ENCODE measurements around the gene PIN1. TPM values are rescaled to one million over a fixed set of nuclear protein-coding genes. Genes with fewer than 3 reads are reported as not detected.
A peak's percentile ranks its signal among the peaks of the same experiment; 100 is the strongest.
"Not testable (repeated sequence)": the region's sequence is repeated elsewhere in the genome, so short reads cannot be mapped to it uniquely, and the experiment has no call there.

The PIN1 gene
- 92.3 and 112 TPM in 2 replicates for total RNA-seq

- DNase-seq (ENCODE audit: low read depth) = peak; percentile 92
Measured at GRCh38 chr19:9834726-9835506, at the start of gene PIN1. Gene PIN1, plus strand, starts transcription at chr19:9835318. Its CDS starts 27 bp downstream, at chr19:9835345.

DNA sequence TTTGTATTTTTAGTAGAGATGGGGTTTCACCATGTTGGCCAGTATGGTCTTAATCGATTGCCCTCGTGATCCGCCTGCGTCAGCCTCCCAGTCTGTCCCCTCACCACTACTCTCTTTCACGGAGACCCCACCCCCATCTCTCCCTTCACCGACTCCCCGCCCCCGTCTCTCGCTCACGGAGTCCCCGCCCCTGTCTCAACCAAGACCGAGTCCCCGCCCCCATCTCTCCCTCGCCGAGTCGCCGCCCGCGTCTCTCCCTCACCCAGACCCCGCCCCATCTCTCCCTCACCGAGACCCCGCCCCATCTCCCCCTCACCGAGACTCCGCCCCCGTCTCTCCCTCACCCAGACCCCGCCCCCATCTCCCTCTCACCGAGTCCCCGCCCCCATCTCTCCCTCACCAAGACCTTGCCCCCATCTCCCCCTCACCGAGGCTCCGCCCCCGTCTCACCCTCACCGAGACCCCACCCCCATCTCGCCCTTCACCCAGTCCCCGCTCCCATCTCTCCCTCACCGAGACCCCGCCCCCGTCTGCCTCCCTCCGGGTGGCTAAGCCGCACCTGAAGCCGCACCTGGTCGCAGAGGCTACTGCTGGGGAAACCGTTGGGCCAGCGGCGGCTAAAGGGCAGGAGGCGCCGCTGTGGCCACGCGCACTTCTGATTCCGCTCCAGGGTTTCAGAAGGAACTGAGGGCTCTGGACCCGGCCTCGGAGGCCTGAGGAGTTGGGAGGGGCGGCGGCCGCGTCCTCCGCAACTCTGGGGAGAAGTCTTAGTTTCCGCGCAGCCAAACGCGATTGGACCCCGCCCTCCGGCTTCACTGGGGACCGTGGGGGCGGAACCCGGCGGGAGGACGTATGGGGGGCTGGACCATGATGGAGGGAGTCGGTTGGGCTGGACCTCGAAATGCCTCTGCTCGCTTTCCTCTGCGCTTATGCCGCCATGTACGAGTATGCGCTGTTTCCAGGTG is 49.5 kb upstream of the PIN1 start:
- peak; percentile 86 for DNase-seq (ENCODE audit: low read depth)

- DNase-seq (ENCODE audit: low read depth) = no peak
Measured at GRCh38 chr19:9786342-9786741, 48.8 kb upstream of the PIN1 start.

DNA sequence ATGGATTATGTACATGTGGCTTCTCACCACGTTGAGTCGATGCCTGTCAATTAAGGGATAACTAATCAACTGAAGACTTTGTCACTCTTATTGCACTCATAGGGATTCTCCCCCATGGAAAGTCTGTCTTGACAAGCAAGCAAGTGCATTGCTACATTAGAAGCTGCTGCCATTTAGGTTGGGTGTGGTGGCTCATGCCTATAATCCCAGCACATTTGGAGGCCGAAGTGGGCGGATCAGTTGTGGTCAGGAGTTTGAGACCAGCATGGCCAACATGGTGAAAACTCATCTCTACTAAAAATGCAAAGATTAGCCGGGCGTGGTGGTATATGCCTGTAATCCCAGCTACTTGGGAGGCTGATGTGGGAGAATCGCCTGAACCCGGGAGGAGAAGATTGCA is 48.3 kb upstream of the PIN1 start:
- no peak for DNase-seq (ENCODE audit: low read depth)

DNA sequence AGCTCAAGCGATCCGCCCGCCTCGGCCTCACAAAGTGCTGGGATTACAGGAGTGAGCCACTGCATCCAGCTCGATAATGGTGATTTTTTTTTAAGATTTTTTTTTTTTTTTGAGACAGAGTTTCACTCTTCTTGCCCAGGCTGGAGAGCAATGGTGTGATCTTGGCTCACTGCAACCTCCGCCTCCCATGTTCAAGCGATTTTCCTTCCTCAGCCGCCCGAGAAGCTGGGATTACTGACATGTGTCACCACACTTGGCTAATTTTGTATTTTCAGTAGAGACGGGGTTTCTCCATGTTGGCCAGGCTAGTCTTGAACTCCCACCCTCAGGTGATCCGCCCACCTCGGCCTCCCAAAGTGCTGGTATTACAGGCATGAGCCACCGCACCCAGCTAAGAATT is 46.5 kb upstream of the PIN1 start:
- not testable (repeated sequence) for DNase-seq (ENCODE audit: low read depth)

- DNase-seq (ENCODE audit: low read depth) = no peak
Measured at GRCh38 chr19:9789066-9789465, 46.1 kb upstream of the PIN1 start.

DNA sequence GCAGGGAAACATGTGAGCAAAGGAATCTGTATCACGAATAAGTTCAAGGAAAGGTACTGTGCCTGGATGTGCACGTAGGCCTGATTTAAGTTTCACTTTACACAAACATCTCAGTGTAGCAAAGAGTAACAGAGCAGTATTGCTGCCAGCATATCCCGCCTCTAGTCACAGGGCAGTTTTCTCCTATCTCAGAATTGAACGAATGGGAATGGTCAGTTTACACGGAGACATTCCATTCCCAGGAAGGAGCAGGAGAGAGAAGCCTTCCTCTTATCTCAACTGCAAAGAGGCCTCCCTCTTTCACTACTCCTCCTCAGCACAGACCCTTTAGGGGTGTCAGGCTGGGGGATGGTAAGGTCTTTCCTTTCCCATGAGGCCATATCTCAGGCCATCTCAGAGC is 45.5 kb upstream of the PIN1 start:
- DNase-seq (ENCODE audit: low read depth) = not testable (repeated sequence)

DNA sequence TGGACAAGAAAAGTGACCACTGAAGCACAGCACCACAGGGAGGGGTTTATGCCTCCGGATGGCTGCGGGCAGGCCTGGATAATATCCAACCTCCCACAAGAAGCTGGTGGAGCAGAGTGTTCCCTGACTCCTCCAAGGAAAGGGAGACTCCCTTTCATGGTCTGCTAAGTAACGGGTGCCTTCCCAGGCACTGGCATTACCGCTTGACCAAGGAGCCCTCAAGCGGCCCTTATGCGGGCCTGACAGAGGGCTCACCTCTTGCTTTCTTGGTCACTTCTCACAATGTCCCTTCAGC is 44.1 kb upstream of the PIN1 start:
- peak; percentile 81 for DNase-seq (ENCODE audit: low read depth)

- DNase-seq (ENCODE audit: low read depth) = peak; percentile 88
Measured at GRCh38 chr19:9791552-9792205, 43.4 kb upstream of the PIN1 start.

GRCh38 chr19:9792206-9793070 is 42.7 kb upstream of the PIN1 start:
- peak; percentile 81 for DNase-seq (ENCODE audit: low read depth)

GRCh38 chr19:9793071-9793591 is 42.0 kb upstream of the PIN1 start:
- DNase-seq (ENCODE audit: low read depth) = peak; percentile 23

- DNase-seq (ENCODE audit: low read depth) = peak; percentile 94
Measured at GRCh38 chr19:9796113-9796773, 38.9 kb upstream of the PIN1 start.

- no peak for DNase-seq (ENCODE audit: low read depth)
Measured at GRCh38 chr19:9797871-9798270, 37.2 kb upstream of the PIN1 start.

DNA sequence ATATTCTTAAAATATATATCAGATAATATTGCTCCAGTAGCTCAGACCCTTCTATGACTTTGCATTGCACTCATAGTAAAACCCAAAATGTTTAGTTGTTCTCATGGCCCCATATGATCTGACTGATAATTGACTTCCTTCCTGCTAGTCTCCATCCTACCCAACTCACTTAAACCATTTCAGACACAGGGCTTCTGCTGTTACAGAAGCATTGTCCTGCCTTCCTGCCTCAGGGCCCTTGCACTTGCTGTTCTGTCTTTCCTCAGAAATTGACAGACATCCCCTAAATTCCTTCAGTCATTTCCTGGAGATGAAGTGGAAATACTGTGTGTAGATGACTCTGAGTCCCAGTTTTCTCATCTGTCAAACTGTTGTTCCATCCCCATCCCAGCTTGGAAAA is 36.0 kb upstream of the PIN1 start:
- DNase-seq (ENCODE audit: low read depth) = no peak

DNA sequence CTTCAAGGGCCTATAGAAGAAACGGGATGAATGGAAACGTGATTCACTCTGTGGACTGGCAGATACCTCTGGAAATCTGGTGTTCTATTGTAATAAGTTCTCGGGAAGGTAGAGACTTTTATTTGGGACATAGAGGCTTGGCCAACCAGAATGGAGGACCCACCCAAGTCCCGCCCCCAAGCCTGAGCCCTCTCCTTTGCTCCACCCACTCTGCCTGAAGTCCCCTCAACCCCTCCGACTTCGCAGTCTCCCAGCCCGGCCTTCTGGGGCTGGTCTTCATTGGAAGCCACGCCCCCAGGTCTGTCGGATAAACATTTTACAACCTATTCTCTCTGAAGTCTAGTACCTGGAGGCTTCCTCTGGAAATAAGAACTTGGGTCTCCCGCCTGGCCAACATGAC is 33.1 kb upstream of the PIN1 start:
- no peak for DNase-seq (ENCODE audit: low read depth)

DNA sequence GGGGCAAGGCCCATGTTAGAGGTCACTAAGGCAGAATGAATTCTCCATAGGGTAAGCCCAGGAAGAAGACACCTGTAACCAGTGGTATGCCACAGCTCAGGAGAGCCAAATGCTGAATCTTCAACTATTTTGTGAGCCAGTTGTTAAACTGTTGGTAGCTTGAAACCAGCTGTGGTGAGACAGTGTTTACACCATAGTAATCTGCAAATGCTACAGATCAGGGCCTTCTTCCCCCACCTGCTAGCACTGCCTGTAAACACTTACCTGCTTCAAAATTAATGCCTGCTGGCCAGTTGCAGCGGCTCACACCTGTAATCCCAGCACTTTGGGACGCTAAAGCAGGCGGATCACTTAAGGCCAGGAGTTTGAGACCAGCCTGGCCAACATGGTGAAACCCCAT is 28.3 kb upstream of the PIN1 start:
- no peak for DNase-seq (ENCODE audit: low read depth)

DNA sequence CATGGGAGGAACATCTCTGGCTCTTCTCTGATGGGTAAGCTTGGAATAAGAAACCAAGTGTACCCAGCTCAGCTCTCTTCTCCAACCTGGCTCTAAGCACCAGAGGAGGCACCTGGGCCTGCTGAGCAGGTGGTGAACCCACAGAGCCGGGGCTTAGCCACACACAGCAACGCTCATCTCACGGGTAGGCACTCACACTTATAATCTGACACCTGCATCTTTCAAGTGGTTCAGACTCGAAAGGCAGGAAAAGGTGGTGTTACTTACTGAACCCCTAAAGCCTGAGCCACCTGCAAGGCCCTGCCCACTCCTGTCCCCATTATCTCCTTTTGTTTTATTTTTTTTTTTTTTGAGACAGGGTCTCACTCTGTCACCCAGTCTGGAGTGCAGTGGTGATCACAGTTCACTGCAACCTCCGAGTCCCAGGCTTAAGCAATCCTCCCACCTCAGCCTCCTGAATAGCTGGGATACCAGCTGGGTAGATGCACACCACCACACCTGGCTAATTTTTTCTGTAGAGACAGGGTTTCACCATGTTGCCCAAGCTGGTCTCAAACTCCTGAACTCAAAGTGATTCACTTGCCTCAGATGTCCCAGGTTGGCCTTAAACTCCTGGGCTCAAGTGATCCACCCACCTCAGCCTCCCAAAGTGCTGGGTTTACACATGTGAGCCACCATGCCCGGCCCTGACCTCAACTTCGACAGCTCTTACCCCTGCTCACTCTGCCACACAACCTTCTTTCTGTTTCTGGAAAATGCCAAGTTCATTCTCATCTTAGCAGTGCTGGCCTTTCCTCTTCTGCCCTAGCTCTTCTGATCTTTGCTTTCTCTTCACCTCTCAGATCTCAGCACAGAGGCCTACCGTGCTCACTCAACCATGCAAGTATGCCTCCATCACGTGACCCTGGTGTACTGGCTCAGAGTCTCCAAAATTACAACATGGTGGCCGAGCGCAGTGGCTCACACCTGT is 26.0 kb upstream of the PIN1 start:
- DNase-seq (ENCODE audit: low read depth) = no peak

GRCh38 chr19:9811139-9811538 is 24.0 kb upstream of the PIN1 start:
- DNase-seq (ENCODE audit: low read depth) = no peak

DNA sequence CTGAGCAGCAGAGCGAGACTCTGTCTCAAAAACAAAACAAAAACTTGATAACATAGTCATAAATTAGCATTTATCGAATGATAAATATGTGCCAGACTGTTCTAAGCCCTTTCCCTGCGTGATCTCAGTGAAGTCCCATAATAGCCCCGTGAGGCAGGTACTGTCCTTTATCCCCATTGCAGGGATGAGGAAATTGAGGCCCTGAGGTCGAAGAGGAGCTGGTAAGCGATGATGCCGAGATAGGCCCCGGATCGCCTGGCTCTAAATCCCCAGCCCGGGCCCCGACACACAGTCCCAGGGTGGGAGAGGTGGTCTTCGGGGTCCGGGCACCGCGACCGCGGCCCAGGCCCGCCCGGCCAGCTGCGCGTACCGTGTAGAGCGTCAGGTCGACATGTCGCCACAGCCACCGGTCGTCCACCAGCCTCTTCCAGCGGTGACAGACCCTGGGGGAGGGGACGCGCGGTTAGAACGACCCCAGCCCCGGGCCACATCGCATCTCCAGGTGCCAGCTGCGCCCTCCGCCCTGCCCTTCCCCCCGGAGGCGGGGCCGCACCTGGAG is 16.9 kb upstream of the PIN1 start:
- no peak for DNase-seq (ENCODE audit: low read depth)
